HepG2 (cell line): ENCODE data around the gene NDOR1. TPM values are rescaled to one million over a fixed set of nuclear protein-coding genes. Genes with fewer than 3 reads are reported as not detected.

ENCODE experiments used
- CREM ChIP-seq, 2 experiments: sonication (generic) in 1 of 2; formaldehyde crosslinking in 1 of 2; IDR thresholded peaks; 2 replicates each; pipeline versions ENCODE4 v1.4.0 to v1.6.1; 2016 to 2020; ENCODE audit warnings: antibody characterized with exemption in 1 of 2, mild to moderate bottlenecking in 1 of 2, missing genetic modification reagents in 1 of 2
- ESRRA ChIP-seq: sonication (generic); formaldehyde crosslinking; IDR thresholded peaks from 2 replicates; pipeline ENCODE4 v1.5.1; 2020; ENCODE audit warnings: mild to moderate bottlenecking, low read depth, missing genetic modification reagents
- HMGXB3 ChIP-seq: sonication (generic); formaldehyde crosslinking; IDR thresholded peaks from 2 replicates; pipeline ENCODE4 v1.4.0; 2020; ENCODE audit warnings: missing genetic modification reagents, borderline replicate concordance
- HNRNPLL ChIP-seq: fragments of 200-400 bp; formaldehyde crosslinking; IDR thresholded peaks from 2 replicates; pipeline ENCODE4 v1.6.1; 2017; ENCODE audit warnings: mild to moderate bottlenecking, low read depth, low read length; ENCODE audit not compliant: poor library complexity, severe bottlenecking
- HOXD1 ChIP-seq: sonication (generic); formaldehyde crosslinking; IDR thresholded peaks from 2 replicates; pipeline ENCODE4 v1.5.0; 2020; ENCODE audit warnings: missing genetic modification reagents
- MAFG ChIP-seq: sonication (generic); formaldehyde crosslinking; IDR thresholded peaks from 2 replicates; pipeline ENCODE4 v1.5.1; 2020; ENCODE audit warnings: mild to moderate bottlenecking, missing genetic modification reagents
- MATR3 ChIP-seq: sonication (generic); formaldehyde crosslinking; IDR thresholded peaks from 2 replicates; pipeline ENCODE4 v1.4.0; 2020; ENCODE audit warnings: missing genetic modification reagents
- POGZ ChIP-seq: sonication (generic); formaldehyde crosslinking; IDR thresholded peaks from 2 replicates; pipeline ENCODE4 v1.4.0; 2020; ENCODE audit warnings: mild to moderate bottlenecking, missing genetic modification reagents
- RORA ChIP-seq: sonication (generic); formaldehyde crosslinking; IDR thresholded peaks from 2 replicates; pipeline ENCODE4 v1.5.0; 2020; ENCODE audit warnings: mild to moderate bottlenecking, missing genetic modification reagents, moderate library complexity
- SRSF9 ChIP-seq: fragments of 200-400 bp; formaldehyde crosslinking; IDR thresholded peaks from 2 replicates; pipeline ENCODE4 v1.6.1; 2018; ENCODE audit warnings: borderline replicate concordance, mild to moderate bottlenecking, low read depth, low read length; ENCODE audit not compliant: insufficient read depth, poor library complexity, severe bottlenecking
- TEAD3 ChIP-seq: optimal IDR thresholded peaks from 2 replicates; pipeline ENCODE3; 2016; ENCODE audit warnings: borderline replicate concordance
- ZFP62 ChIP-seq: sonication (generic); formaldehyde crosslinking; IDR thresholded peaks from 2 replicates; pipeline ENCODE4 v1.4.0; 2020; ENCODE audit warnings: missing genetic modification reagents
- ZFP82 ChIP-seq: sonication (generic); formaldehyde crosslinking; IDR thresholded peaks from 2 replicates; pipeline ENCODE4 v1.5.1; 2020; ENCODE audit warnings: mild to moderate bottlenecking, missing genetic modification reagents, borderline replicate concordance
- ZKSCAN1 ChIP-seq: fragments of 150-350 bp; IDR thresholded peaks from 2 replicates; pipeline ENCODE4 v1.6.1; 2014; ENCODE audit warnings: low read length
- ZMYM4 ChIP-seq: sonication (generic); formaldehyde crosslinking; IDR thresholded peaks from 2 replicates; pipeline ENCODE4 v1.8.1; 2023; ENCODE audit warnings: mild to moderate bottlenecking, missing genetic modification reagents
- ZNF12 ChIP-seq: sonication (generic); formaldehyde crosslinking; IDR thresholded peaks from 2 replicates; pipeline ENCODE4 v1.5.0; 2020; ENCODE audit warnings: missing genetic modification reagents
- ZNF207 ChIP-seq: fragments of 450-650 bp; IDR thresholded peaks from 2 replicates; pipeline ENCODE4 v1.6.1; 2016; ENCODE audit warnings: antibody characterized with exemption, borderline replicate concordance
- ZNF317 ChIP-seq: sonication (generic); formaldehyde crosslinking; IDR thresholded peaks from 2 replicates; pipeline ENCODE4 v1.5.0; 2020; ENCODE audit warnings: mild to moderate bottlenecking, missing genetic modification reagents
- ZNF563 ChIP-seq: sonication (generic); formaldehyde crosslinking; IDR thresholded peaks from 2 replicates; pipeline ENCODE4 v1.8.0; 2022; ENCODE audit warnings: mild to moderate bottlenecking, moderate library complexity, missing genetic modification reagents
- ZNF580 ChIP-seq: IDR thresholded peaks from 2 replicates; pipeline ENCODE4 v1.6.1; 2016; ENCODE audit warnings: low read depth, borderline replicate concordance
- ZNF597 ChIP-seq: sonication (generic); formaldehyde crosslinking; IDR thresholded peaks from 2 replicates; pipeline ENCODE4 v1.5.0; 2020; ENCODE audit warnings: missing genetic modification reagents
- ZNF674 ChIP-seq: sonication (generic); formaldehyde crosslinking; IDR thresholded peaks from 2 replicates; pipeline ENCODE4 v1.5.0; 2020; ENCODE audit warnings: low read depth, mild to moderate bottlenecking, missing genetic modification reagents
- ZSCAN21 ChIP-seq: sonication (generic); formaldehyde crosslinking; IDR thresholded peaks from 2 replicates; pipeline ENCODE4 v1.8.0; 2022; ENCODE audit warnings: mild to moderate bottlenecking, missing genetic modification reagents, moderate library complexity, borderline replicate concordance
- polyA plus RNA-seq, 8 experiments: library from polyadenylated mRNA; depleted of rRNA in 3 of 8; stranded (reverse) in 7 of 8; unstranded in 1 of 8; fragments of >200 nt; fragmentation: Illumina TruSeq in 4 of 8; extraction: Trizol in 4 of 8; gene quantifications; 2 replicates each; pipeline versions ENCODE4 v1.2.1 to v1.2.3, GENCODE V29; 2011 to 2016; ENCODE audit warnings: low read depth in 4 of 8, missing spikeins in 1 of 8, mixed read lengths in 1 of 8; ENCODE audit not compliant: insufficient read depth in 1 of 8
- total RNA-seq, 5 experiments: library from RNA; depleted of rRNA; stranded (reverse); fragments of >200 nt; fragmentation: Illumina TruSeq; extraction: Trizol; gene quantifications; 2 replicates each; pipeline ENCODE4 v1.2.3, GENCODE V29; 2016; ENCODE audit warnings: low read depth in 1 of 5

NDOR1 gene
- total and polyA plus RNA-seq, 2 of the 13 experiments (the other 11 are each of a cell fraction or from before 2014, with no cell fraction given): 3.6 to 8.7 TPM

GRCh38 chr9:137218754-137219271 lies 13.3 kb downstream of the NDOR1 start (continued):
- TF ChIP-seq ZNF12 (CRISPR knock-in tag): no peak
- TF ChIP-seq ZNF674 (CRISPR knock-in tag): no peak
- no peak for TF ChIP-seq ZMYM4 (CRISPR knock-in tag)
- TF ChIP-seq ZSCAN21: peak; percentile 79; the same call in 1 of the 2 replicates
- no peak for TF ChIP-seq HMGXB3 (CRISPR knock-in tag)
- TF ChIP-seq RORA (CRISPR knock-in tag): no peak
- TF ChIP-seq POGZ: no peak
- peak; percentile 31 for TF ChIP-seq HNRNPLL
- no peak for TF ChIP-seq ZNF597
- no peak for TF ChIP-seq ZNF563 (CRISPR knock-in tag)
- no peak for TF ChIP-seq CREM (IDR thresholded peaks at IDR 0.05)
- no peak for TF ChIP-seq CREM (CRISPR knock-in tag; IDR thresholded peaks at IDR 0.05)
- no peak for TF ChIP-seq ZFP62 (CRISPR knock-in tag)
- no peak for TF ChIP-seq ZNF580 (CRISPR knock-in tag)
- no peak for TF ChIP-seq HOXD1 (CRISPR knock-in tag)
- no peak for TF ChIP-seq ZNF207
- no peak for TF ChIP-seq ZKSCAN1
- no peak for TF ChIP-seq ZNF317
- no peak for TF ChIP-seq ESRRA (CRISPR knock-in tag)
- no peak for TF ChIP-seq MAFG
- no peak for TF ChIP-seq ZFP82
- TF ChIP-seq TEAD3: no peak
- TF ChIP-seq SRSF9: no peak
- TF ChIP-seq MATR3 (CRISPR knock-in tag): no peak
